Muscle of back (tissue), 11 donors: ENCODE measurements around the gene NRG2. TPM values are rescaled to one million over a fixed set of nuclear protein-coding genes. Genes with fewer than 3 reads are reported as not detected.
A peak's percentile ranks its signal among the peaks of the same experiment; 100 is the strongest.

ENCODE experiments used
- DNase-seq, 3 donors: peaks; one replicate each; pipeline versions ENCODE4 v3.0.0 to v3.0.0-alpha.2; 2013
- polyA plus RNA-seq, 10 donors: library from polyadenylated mRNA; unstranded; fragments of 120-200 nt; gene quantifications; one replicate each; pipeline ENCODE4 v1.2.1, GENCODE V29; 2013; ENCODE audit not compliant: insufficient read length in 10 of 10

Gene NRG2
- polyA plus RNA-seq, 10 donors, result 0.64 to 2.1 (median 1.5) TPM

DNA sequence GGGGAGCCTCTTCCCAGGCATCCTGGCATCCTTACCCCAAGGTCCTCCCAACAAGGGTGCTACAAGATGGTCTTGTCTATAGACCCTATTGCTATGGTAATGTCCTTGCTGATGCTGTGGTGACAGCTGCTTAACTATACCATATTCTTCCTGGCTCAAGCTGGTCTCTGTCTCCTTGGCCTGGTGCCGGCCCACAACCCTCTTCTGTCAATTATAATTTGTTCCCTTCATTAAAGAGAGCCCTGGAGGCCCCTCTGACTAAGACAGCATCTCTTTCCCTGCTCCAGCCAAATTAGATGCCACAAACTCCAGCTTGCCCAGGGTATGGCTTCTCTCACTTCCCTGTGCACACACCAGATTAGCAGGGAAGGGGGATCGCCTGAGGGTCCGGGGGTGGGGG lies 160.8 kb downstream of the NRG2 start:
- DNase-seq, result peak in 1 of 3 donors; percentile 42

DNA sequence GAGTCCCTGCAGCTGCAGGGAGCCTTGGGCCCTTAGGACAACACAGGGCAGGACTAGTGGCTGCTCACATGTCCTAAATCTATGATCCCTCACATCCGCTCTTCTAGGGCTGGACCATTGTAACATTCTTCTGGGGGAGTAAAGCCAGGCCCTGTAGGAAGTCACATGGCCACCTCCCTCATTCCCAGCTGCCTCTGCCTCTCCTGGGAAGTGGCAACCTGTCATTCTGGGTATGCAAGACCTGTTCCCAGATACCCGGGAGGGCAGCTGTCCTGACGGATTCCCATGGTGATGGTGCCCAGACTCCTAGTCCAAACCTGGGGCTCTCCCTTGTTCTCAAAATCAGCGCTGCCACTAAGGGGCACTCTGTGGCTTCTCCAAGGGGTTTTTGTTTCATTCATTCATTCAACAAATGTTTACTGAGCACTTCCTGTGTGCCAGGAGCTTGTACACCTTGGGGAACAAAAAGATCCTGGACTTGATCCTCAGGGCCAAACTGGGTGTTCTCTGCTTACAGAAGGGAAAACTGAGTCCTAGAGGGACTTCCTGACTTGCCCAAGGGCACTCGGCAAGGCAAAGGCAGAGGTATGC lies 161.9 kb downstream of the NRG2 start:
- DNase-seq, result peak in 2 of 3 donors; percentile 17 to 46

DNA sequence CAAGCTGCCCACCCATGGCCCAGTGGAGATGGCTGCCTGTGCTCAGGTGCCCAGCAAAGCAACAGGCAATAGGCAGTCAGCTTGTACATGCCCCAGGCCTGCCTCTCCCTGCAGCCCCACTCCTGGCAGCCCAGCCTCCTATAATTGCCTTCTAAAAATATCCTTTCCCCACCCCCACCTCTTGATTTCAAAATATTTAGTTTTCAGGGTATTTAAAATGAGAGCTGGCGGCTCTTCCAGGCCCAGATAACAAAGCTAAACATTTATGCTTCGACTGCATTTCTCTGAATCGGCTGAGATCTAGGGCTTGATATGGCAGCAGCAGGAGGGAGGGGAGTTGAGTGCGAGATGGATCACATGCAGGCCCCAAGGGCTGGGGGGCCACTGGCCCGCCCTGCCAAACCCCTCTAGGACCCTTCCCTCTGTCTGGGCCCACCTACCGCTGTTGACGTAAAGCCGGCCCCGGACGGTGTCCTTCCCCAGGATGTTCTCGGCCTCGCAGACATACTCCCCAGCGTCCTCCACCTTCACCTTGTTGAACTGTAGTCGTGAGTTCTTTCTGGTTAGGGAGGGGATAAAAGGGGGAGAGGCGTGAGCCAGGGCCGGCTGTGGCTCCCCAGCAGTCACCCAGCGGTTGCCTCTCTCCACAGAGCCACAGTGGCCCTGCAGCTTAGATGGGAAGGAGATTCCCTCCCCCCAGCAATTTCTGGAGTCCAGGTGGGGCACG lies 162.5 kb downstream of the NRG2 start:
- no peak for DNase-seq

DNA sequence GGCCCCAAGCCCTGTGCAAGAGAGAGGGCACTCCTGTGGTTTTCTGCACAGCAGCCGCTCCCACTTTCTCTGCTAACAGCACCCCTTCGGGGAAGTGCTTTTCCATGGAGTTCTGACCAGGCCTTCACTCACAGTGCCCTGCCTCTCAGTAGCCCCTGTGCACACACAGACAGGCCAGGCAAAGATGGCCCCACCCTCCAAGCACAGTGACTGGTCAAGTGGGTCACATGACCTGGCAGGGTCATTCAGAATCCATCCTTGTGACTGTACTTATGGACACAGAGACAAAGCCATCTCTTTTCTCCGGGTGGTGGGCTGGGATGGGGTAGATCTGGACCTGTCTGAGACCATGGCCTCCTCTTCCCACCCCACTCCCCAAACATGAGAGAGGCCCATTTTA lies 165.0 kb downstream of the NRG2 start:
- no peak for DNase-seq

DNA sequence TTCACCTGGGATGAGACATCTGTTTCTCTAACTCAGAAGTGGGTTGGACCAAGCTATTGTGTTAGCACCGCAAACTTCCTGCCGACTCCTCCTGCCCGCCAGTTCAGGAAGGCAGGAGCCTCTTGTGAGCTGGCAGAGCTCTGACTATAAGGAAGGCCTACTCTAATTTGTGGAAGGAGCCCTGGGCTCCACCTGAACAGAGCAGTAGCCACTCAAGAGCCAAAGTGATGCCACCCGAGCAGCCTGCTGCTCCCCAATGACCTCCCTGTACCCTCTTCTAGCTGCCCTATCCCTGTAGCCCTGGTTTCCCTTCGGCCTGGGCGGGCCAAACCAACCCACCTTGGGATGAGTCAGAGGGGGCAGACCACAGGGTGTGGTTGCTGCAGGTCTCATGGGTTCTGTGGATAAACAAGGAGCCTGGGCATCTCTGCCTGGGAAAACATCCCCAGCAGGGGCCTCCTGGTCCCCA lies 165.9 kb downstream of the NRG2 start:
- no peak for DNase-seq

DNA sequence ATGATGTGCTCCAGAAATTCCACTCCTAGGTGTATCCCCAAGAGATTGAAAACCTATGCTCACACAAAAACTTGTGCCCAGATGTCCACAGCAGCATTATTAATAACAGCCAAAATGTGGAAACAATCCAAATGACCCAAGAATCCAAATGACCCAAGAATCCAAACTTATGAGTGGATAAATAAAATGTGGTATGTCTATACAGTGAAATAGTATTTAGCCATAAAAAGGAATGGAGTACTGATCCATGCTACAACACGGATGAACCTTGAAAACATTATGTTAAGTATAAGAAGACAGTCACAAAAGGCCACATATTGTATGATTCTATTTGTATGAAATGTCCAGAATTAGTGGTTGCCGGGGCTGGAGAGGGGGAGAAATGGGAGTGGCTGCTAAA lies 167.1 kb downstream of the NRG2 start:
- no peak for DNase-seq

DNA sequence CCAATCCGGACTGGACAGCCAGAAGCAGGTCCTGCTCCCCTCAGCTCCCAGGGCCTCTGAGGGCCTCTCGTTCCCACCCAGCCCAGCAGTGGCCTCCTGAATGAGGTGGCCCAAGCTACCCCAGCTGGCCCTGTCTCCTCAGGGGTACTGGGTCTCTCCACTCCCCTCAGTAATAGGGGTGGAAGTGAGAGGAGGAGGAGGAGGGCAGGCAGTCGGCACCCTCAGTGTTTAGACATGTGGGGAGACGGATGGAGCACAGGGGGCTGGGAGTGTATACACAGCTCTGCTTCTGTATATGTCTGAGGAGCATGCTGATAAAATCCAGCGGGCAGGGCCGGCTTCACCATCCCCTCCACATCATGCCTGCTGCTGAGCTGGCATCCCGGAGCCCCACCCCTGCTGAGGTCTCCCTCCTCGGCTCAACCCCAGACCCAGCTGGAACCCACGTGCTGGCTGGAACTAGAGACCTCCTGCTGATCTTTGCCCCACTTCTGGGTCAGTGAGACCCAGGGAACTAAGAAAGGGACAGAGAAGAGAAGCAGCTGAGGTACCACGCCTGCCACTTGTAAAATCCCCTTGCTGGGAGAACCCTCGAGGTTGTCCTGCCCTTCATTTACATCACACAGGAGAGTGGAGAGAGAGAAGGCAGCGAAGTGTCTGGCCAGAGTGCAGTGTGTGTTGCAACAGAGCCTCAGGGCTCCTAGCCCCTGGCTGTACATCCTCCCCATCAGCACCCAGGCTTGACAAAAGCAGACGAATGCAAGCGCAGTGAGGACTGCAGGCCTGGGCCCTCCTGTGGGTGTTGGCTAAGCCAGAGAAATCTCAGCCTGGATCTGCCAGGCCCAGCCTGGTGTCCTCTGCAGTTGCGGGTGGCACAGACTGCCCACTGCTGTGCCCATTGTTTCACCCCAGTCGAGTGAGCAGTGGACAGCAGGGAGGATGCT lies 170.0 kb downstream of the NRG2 start:
- DNase-seq, result no peak

DNA sequence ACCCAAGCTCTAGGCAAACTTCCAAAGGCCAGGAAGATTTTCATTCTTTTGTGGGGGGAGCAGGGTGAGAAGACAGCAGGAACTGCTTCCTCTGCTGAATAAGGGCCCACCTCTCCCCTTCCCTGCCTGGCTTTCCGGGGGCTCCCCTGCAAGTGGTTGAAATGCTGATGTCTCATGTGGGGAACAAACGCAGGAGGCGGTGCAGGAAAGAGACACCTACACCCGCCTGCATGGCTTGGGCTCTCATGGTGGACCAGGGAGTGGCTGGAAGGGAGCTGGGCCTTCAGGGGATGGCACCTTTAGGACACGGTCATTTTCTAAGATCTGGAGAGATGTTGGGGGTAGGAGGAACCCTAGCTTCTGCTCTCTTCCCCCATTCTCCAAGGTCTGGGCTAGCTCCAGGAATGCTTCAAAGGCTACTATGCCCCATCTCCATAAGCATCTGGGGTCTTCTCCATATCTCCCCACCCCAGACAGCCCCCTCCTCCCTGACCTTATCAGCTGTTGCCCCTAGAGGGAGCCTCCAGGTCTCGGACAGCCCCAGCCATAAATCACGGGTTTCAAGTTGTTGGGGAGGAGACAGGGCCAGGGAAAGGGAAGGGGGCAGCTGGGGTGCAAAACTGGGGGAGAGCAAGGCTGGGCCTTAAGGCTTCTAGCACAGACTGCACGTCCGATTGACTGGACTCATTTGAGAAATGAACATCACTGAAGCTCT lies 170.9 kb downstream of the NRG2 start:
- DNase-seq, result no peak

DNA sequence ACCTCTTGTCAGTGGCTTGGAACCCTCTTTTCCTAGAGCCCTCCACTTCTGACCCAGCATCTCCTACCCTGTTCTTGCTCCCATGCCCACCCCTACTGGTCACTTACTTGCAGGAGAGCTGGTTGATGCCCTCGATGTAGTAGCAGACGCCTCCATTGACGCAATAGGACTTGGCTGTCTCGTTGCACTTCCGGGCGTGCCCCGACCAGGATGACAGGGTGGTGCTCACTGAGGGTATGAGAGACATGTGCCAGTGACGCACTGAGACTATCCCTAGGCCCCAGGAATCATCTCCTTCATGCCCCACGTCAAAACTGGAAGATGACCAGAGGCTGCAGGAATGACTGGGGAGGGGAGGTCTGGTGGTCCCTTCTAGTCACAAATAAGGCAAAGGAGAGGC lies 171.5 kb downstream of the NRG2 start:
- DNase-seq, result no peak

DNA sequence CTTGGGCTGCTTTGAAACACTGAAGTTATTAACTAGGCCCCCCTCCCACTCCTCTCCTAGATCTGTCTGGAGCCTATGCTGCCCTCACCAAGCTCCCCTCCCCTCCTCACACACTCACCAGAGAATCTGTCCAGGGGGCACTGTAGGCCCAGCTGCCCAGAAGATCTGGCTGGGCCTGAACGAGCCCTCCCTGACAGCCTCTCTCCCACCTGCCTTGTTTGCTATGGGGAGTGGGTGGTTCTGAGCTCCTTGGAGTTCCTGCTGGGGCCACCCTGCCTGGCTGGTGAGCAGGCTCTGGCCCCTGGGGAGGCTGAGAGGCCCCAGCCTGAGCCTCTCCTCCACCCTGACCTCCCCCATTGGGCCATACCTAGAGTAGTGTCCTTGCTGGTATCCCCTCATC lies 172.4 kb downstream of the NRG2 start:
- no peak for DNase-seq

DNA sequence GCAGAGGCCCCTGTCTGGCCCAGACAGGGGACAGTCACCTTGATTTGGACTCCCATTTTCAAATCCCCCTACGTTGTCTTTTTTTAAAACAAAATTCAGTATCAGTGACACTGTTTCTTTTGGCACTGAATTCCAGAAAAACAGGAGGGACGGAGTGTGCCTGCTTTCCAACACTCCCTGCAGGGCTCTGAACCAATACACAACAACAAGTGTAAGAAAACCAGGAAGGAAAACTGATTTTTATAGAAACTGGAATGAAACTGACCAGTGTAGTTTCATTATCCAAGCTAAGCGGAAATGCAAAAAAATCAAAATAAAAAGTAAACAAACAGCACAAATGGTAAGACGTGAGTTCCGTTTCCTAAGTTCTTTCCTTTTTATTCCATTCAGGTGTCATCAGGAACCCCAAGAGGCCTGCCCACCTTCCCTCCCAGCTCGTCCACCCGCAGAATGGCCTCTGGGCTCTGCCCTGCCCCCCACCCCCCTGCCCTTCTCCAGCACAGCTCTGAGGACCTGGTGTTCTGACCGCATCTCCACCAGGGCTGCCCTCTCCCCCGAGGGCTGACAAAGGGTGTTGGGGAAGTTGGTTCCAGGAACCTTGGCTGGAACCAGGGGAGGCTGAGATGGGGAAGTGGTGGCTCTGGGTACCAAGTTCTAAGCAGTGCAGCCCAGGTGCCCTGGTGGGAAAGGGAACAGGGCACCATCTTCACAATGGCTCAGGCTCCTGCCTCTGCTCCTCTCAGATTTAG lies 173.9 kb downstream of the NRG2 start:
- DNase-seq, result no peak

DNA sequence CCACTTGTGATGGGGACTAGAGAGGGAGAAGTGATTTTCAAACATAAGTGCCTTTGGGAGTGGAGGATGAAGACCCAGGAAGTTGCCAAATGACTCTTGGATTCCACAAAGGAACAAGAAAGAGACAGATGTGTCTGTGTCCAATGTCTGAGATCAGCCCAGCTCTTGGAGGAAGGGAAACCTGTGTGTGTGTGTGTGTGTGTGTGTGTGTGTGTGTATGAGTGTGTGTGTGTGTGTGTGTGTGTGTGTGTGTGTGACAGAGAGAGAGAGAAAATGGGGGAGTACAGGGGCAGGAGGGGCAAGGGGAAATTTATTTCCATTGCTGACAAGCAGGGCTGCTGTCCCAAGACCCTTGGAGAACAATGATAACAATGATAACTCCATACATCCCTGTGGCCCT lies 175.5 kb downstream of the NRG2 start:
- DNase-seq, result no peak

DNA sequence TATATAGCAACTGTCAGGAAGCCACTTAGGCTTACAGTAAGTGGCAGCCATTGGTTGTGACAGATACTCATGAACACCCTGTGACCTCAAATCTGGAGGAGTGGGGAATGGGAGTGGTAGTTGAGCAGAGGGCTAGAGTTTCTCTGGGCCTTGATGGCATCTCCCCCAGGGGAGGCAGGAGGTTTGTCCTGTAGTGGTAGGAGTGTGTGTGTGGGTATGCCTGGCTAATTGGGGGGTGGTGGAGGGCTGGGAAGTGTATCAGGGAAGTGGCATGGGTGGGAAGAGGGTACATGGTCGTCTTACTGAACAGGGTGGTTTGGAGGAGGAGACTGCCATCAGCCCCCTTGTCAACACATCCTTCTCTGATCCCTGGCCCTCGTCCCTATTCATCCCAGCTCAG lies 176.0 kb downstream of the NRG2 start:
- DNase-seq, result no peak

DNA sequence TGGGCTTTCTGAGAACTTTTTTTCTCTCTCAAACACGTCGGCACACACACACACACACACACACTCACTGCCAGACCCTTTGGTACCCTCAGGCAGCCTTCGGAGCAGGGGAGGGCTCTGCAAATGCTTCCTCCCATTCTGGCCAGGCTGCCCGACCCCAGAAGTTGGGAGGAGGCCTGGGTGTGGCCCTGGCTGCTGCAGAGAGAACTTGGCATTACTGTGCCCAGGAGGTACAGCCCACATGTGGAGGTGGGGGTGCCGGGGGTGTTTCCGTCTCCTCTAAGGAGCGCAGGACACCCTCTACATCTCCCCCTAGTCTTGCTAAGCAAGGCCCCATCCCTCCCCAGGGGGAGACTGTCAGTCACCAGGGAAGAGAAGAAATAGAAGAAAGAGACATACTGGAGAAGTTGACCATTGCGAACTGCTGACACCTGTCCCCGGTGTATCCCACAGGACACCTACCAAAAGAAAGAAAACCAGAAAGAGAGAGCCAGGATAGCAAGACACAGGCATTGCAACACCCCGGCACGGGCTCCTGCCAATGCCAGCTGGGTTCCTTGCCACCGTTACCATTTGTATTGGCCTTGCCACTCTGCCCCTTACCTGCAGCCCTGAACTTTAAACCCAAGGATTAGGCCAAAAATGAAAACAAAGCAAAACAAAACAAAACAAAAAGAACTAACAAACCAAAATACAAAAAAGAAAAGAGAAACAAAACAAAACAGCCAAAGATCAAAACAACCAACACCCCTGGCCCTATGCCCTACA lies 178.2 kb downstream of the NRG2 start:
- DNase-seq, result no peak

DNA sequence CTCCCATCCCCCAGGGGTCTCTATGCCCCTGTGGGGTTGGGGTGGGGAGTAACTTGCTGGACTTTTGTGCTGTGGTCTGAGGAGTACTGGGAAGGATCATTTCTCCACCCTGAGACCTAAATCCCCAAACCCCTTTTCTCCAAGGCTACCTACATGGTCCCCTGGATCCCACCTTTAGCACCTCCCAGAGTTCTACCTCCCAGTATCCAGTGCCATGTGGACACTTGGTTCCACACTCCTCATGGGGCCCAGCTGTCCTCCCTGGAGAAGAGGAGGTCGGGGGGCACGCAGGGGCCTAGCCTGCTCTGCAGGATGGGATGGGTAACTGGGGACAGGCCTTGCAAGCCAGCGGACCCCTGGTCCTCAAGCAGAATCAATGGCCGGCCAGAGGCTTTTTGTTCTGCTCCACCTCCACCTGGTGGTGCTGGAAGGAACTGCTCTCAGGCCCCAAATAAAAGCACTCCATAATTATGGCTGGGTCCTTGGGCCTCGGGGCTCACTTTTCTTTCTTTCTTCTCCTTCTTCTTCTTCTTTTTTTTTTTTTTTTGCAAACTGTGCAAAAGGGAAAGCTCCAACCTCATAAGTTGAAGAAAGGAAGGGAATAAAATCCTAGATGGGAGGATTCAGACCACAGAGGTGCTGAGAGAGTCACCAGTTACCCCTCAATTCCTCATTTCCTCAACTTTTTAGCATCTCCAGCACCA lies 179.1 kb downstream of the NRG2 start:
- peak in 2 of 3 donors; percentile 71 to 74 for DNase-seq

DNA sequence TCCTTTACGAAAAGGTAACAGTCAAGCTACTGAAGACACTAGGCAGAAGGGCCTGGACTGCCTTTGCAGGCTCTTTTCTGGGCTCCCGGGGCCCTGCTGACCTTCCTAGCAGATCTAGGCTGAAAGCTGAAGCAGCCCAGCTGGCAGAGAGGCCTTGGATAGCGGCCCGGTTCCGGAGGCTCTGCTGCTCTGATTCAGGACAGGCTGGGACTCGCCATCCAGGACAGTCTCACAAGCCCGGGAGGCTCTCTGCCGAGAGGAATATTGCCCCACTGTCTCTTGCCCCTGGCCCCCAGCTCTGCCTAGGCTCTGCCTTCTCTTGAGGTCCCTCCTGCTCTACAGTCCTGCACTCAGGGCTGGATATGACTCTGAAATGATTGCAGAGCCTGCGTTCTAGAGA lies 179.7 kb downstream of the NRG2 start:
- DNase-seq, result peak in 1 of 3 donors; percentile 39

DNA sequence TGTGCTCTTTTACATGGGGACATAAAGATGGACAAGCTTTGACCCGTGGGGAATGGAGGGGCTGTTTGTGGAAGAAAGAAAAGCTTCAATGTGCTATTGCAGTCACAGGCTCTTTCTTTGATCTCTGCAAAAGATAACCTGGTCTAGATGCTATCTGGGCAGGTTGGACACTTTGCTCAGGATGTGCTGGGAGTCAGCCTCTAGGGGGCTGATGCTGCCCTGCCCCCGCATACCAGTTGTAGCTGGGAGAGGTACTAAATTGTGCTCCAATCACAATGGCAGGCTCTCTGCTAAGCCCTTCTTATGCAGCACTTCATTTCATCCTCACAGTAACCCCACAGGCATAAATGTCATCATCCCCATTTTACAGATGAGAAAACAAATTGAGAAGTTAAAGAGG lies 180.3 kb downstream of the NRG2 start:
- DNase-seq, result no peak

DNA sequence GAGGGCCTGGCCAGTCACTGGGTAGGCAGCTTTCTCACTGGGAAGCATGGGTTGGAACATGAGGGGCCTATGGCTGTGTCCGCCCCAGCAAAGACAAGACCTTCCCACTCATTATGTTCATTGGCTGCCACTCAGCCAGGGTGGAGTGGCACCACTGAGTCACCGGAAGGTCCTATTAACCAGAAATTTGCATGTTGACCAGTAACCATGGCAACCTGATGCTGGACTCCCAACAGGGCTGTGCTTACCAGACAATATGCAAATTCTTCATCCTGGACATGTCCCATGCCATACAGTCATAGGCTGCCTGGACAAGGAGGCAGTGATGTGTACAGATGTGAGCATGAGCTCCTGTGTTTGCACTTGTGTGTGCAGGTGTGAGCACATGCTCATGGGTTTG lies 180.8 kb downstream of the NRG2 start:
- no peak for DNase-seq

DNA sequence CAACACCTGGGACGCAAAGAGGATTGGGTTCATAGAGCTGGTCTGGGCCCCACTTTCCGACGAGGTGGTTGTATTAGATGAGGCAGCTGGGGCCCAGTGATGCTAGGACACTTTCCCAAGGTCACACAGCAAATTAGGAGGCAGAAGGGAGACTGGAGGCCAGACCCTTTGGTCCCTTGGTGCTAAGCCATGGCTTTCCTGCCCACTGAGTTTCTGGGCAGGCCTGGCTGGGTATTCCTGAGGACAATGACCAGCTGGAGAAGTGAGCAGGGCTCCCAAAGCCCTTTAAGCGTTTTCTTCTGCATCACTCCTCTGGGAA lies 181.3 kb downstream of the NRG2 start:
- no peak for DNase-seq
